Panc1 (cell line): ENCODE results near the gene ARHGAP6.

Source experiments
- POLR2AphosphoS5 ChIP-seq: IDR thresholded peaks from 2 replicates; pipeline ENCODE4 v1.6.1; 2012; ENCODE audit warnings: mild to moderate bottlenecking, low read depth, low read length, moderate library complexity
- TCF7L2 ChIP-seq: IDR thresholded peaks from 2 replicates; pipeline ENCODE4 v1.6.1; 2011; ENCODE audit warnings: mild to moderate bottlenecking, low read depth, low read length, inconsistent platforms
- TF ChIP-seq, protein P1 (sequence below): fragments of 450-650 bp; IDR thresholded peaks from 2 replicates; pipeline ENCODE4 v1.5.1; 2017; ENCODE audit warnings: mild to moderate bottlenecking
- TF ChIP-seq, protein P2 (sequence below), 2 experiments: IDR thresholded peaks; 2 replicates each; pipeline ENCODE4 v1.6.1; 2011 to 2012; ENCODE audit warnings: low read depth in 2 of 2, control low read depth in 1 of 2, low read length in 1 of 2, mild to moderate bottlenecking in 1 of 2, moderate library complexity in 1 of 2; ENCODE audit not compliant: insufficient read depth in 1 of 2

DNA sequence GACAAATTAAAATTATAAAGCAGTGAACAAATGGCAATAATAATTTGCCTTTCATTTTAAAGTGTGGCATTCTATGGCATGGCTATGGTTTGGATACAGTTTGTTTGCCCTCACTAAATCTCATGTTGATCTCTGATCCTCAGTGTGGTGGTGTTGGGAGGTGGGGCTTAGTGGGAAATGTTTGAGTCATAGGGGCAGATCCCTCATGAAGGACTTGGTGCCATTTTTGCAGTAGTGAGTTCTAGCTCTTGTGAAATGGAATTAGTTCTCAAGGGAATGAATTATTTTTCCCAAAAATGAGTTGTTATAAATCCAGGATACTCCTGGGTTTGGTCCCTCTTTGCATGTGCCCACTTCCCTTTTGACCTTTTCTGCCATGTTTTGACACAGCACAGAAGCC, 191.1 kb downstream of the ARHGAP6 start:
- TF ChIP-seq, protein P1, sequence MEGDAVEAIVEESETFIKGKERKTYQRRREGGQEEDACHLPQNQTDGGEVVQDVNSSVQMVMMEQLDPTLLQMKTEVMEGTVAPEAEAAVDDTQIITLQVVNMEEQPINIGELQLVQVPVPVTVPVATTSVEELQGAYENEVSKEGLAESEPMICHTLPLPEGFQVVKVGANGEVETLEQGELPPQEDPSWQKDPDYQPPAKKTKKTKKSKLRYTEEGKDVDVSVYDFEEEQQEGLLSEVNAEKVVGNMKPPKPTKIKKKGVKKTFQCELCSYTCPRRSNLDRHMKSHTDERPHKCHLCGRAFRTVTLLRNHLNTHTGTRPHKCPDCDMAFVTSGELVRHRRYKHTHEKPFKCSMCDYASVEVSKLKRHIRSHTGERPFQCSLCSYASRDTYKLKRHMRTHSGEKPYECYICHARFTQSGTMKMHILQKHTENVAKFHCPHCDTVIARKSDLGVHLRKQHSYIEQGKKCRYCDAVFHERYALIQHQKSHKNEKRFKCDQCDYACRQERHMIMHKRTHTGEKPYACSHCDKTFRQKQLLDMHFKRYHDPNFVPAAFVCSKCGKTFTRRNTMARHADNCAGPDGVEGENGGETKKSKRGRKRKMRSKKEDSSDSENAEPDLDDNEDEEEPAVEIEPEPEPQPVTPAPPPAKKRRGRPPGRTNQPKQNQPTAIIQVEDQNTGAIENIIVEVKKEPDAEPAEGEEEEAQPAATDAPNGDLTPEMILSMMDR: no peak
- TF ChIP-seq, protein P2, sequence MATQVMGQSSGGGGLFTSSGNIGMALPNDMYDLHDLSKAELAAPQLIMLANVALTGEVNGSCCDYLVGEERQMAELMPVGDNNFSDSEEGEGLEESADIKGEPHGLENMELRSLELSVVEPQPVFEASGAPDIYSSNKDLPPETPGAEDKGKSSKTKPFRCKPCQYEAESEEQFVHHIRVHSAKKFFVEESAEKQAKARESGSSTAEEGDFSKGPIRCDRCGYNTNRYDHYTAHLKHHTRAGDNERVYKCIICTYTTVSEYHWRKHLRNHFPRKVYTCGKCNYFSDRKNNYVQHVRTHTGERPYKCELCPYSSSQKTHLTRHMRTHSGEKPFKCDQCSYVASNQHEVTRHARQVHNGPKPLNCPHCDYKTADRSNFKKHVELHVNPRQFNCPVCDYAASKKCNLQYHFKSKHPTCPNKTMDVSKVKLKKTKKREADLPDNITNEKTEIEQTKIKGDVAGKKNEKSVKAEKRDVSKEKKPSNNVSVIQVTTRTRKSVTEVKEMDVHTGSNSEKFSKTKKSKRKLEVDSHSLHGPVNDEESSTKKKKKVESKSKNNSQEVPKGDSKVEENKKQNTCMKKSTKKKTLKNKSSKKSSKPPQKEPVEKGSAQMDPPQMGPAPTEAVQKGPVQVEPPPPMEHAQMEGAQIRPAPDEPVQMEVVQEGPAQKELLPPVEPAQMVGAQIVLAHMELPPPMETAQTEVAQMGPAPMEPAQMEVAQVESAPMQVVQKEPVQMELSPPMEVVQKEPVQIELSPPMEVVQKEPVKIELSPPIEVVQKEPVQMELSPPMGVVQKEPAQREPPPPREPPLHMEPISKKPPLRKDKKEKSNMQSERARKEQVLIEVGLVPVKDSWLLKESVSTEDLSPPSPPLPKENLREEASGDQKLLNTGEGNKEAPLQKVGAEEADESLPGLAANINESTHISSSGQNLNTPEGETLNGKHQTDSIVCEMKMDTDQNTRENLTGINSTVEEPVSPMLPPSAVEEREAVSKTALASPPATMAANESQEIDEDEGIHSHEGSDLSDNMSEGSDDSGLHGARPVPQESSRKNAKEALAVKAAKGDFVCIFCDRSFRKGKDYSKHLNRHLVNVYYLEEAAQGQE (IDR thresholded peaks at IDR 0.05; ENCODE audit: insufficient read depth in 1 of 2, low read depth in 2 of 2, low read length in 1 of 2): no peak
- TF ChIP-seq POLR2AphosphoS5 (no peak), TCF7L2 (no peak)
